Cardiac septum (tissue), 1 donor: ENCODE results near the gene IL17F. TPM values are rescaled to one million over a fixed set of nuclear protein-coding genes. Genes with fewer than 3 reads are reported as not detected.

Experiments used
- DNase-seq: peaks from one replicate; pipeline ENCODE4 v3.0.0-alpha.2; 2020; ENCODE audit warnings: low spot score
- intact Hi-C: fragments of 100-400 bp; cut with DNase I; formaldehyde crosslinking; loops from one replicate; pipeline ENCODE4 v1.14.0; 2022
- total RNA-seq: library from RNA; stranded (reverse); fragmentation: NEBNext Ultra II Directional; extraction: Animal tissue kit (Norgen Biotek cat#: 25700); gene quantifications from one replicate; pipeline ENCODE4 v1.2.1, GENCODE V29; 2021
- donor health status: DM: no; HTN: no; CAD: no.

IL17F gene
- total RNA-seq, 1 donor from 2014 or later = not detected

- intact Hi-C loops = no loop called here
- no peak for DNase-seq
These were observed 9.2 kb upstream of the IL17F start for GRCh38 chr6:52253494-52253893.

- no peak for DNase-seq
- intact Hi-C loops = no loop called here
These were observed 6.8 kb upstream of the IL17F start for GRCh38 chr6:52251113-52251512.

GRCh38 chr6:52249078-52249477 lies 4.8 kb upstream of the IL17F start:
- DNase-seq = no peak
- intact Hi-C loops = no loop called here

GRCh38 chr6:52245425-52245824 lies 1.1 kb upstream of the IL17F start:
- intact Hi-C loops = no loop called here
- no peak for DNase-seq

- intact Hi-C loops = no loop called here
- no peak for DNase-seq
These were observed 912 bp downstream of the IL17F start for GRCh38 chr6:52243282-52243893.

- no peak for DNase-seq
- intact Hi-C loops = no loop called here
These were observed 2.5 kb downstream of the IL17F start for GRCh38 chr6:52241819-52242218.

- intact Hi-C loops = loop anchor here (5.0 to 10.0 kb wide), 2 partner anchors 72 to 129 kb away; no protein-coding TSS in a partner anchor
- no peak for DNase-seq
These were observed 10.1 kb downstream of the IL17F start for GRCh38 chr6:52233975-52234823.

GRCh38 chr6:52233005-52233404 lies 11.3 kb downstream of the IL17F start:
- intact Hi-C loops = loop anchor here (5.0 to 10.0 kb wide), 2 partner anchors 71 to 128 kb away; no protein-coding TSS in a partner anchor
- no peak for DNase-seq

- intact Hi-C loops = loop anchor here (5.0 to 10.0 kb wide), 2 partner anchors 69 to 127 kb away; no protein-coding TSS in a partner anchor
- no peak for DNase-seq
These were observed 12.7 kb downstream of the IL17F start for GRCh38 chr6:52231406-52232127.

- no peak for DNase-seq
- intact Hi-C loops = loop anchor here (5.0 to 10.0 kb wide), 2 partner anchors 68 to 126 kb away; no protein-coding TSS in a partner anchor
These were observed 13.6 kb downstream of the IL17F start for GRCh38 chr6:52230685-52231084.

GRCh38 chr6:52227495-52227894 lies 16.8 kb downstream of the IL17F start:
- intact Hi-C loops = no loop called here
- no peak for DNase-seq

GRCh38 chr6:52221302-52221701 lies 23.0 kb downstream of the IL17F start:
- intact Hi-C loops = no loop called here
- no peak for DNase-seq

GRCh38 chr6:52217761-52218160 lies 26.5 kb downstream of the IL17F start:
- intact Hi-C loops = no loop called here
- DNase-seq = no peak

- DNase-seq = no peak
- intact Hi-C loops = no loop called here
These were observed 27.2 kb downstream of the IL17F start for GRCh38 chr6:52216932-52217575.

- intact Hi-C loops = no loop called here
- no peak for DNase-seq
These were observed 28.5 kb downstream of the IL17F start for GRCh38 chr6:52215787-52216186.

- intact Hi-C loops = no loop called here
- DNase-seq = no peak
These were observed 31.2 kb downstream of the IL17F start for GRCh38 chr6:52213127-52213526.

GRCh38 chr6:52210227-52210626 lies 34.1 kb downstream of the IL17F start:
- no peak for DNase-seq
- intact Hi-C loops = no loop called here

GRCh38 chr6:52209770-52210169 lies 34.5 kb downstream of the IL17F start:
- intact Hi-C loops = no loop called here

GRCh38 chr6:52208612-52209011 lies 35.7 kb downstream of the IL17F start:
- no peak for DNase-seq
- intact Hi-C loops = no loop called here

More at GRCh38 chr6:52209770-52210169, 34.5 kb downstream of the IL17F start:
- DNase-seq = no peak

- intact Hi-C loops = no loop called here
- DNase-seq = no peak
These were observed 37.2 kb downstream of the IL17F start for GRCh38 chr6:52207066-52207465.
